Adrenal gland (tissue), 5 donors: Measurements from ENCODE around the gene VWA3B.

Source experiments
- POLR2A ChIP-seq, 2 donors: fragments of 450-650 bp; IDR thresholded peaks; one replicate each; pipeline ENCODE4 v1.6.1; 2017; ENCODE audit warnings: antibody characterized with exemption in 2 of 2, mild to moderate bottlenecking in 2 of 2, moderate library complexity in 1 of 2
- TF ChIP-seq, protein P1 (sequence below), 6 experiments: fragments of 450-650 bp in 4 of 6; fragments of 200-600 bp in 2 of 6; sonication (generic) in 1 of 6; IDR thresholded peaks; 1 replicate in 5 of 6; 2 replicates in 1 of 6; pipeline versions ENCODE4 v1.5.1 to v1.8.0; 2016 to 2021; ENCODE audit warnings: antibody characterized with exemption in 6 of 6, mild to moderate bottlenecking in 2 of 6, moderate library complexity in 1 of 6
- donor health status: DM: no; HTN: no; CAD: no.

DNA sequence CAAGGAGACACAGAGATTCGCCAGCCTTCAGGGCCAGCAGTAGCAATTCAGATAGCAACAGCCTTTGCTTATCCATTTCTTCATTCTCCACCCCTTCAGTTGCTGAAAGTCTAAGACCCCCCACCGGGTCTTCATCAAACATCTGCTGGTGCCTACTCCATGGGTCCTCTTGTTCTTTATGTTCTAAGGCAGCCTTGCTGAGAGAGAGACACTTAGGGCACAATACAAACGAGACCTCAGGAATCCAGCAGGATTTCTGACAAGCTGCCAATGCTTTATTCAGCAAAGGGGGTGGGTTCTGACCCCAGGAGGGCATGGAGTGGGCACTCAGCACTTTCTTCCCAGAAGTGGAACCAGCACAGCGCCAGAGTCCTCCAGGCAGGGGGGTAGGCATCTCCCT, 223.0 kb downstream of the VWA3B start:
- TF ChIP-seq, protein P1, sequence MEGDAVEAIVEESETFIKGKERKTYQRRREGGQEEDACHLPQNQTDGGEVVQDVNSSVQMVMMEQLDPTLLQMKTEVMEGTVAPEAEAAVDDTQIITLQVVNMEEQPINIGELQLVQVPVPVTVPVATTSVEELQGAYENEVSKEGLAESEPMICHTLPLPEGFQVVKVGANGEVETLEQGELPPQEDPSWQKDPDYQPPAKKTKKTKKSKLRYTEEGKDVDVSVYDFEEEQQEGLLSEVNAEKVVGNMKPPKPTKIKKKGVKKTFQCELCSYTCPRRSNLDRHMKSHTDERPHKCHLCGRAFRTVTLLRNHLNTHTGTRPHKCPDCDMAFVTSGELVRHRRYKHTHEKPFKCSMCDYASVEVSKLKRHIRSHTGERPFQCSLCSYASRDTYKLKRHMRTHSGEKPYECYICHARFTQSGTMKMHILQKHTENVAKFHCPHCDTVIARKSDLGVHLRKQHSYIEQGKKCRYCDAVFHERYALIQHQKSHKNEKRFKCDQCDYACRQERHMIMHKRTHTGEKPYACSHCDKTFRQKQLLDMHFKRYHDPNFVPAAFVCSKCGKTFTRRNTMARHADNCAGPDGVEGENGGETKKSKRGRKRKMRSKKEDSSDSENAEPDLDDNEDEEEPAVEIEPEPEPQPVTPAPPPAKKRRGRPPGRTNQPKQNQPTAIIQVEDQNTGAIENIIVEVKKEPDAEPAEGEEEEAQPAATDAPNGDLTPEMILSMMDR (IDR thresholded peaks at IDR 0.05) = no peak
- no peak for TF ChIP-seq POLR2A (IDR thresholded peaks at IDR 0.05)
